HG03280 (cell line): ENCODE results near the gene TNFRSF1A.

ENCODE experiments used
- ATAC-seq: cut with Tn5 transposase; IDR thresholded peaks from one replicate; pipeline ENCODE4 v1.9.1; 2021; ENCODE audit warnings: mild to moderate bottlenecking, moderate library complexity; ENCODE audit not compliant: unreplicated experiment

Gene TNFRSF1A

GRCh38 chr12:6341417-6342139 lies at the start of gene TNFRSF1A:
Gene TNFRSF1A (minus strand): TSS chr12:6342076. CDS start chr12:6341814, 262 bp downstream.
- ATAC-seq = no peak

DNA sequence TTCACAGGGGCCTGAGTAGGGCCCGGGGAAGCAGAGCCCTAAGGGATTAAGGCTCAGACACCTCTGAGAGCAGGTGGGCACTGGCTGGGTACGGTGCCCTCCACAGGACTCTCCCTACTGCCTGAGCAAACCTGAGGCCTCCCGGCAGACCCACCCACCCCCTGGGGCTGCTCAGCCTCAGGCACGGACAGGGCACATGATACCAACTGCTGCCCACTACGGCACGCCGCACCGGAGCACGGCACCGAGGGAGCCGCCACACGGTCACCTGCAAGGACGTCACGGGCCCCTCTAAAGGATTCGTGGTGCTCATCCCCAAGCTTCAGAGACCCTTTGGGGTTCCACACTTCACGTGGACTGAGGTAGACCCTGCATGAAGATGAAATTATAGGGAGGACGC lies 49.1 kb upstream of the TNFRSF1A start:
- ATAC-seq = no peak

DNA sequence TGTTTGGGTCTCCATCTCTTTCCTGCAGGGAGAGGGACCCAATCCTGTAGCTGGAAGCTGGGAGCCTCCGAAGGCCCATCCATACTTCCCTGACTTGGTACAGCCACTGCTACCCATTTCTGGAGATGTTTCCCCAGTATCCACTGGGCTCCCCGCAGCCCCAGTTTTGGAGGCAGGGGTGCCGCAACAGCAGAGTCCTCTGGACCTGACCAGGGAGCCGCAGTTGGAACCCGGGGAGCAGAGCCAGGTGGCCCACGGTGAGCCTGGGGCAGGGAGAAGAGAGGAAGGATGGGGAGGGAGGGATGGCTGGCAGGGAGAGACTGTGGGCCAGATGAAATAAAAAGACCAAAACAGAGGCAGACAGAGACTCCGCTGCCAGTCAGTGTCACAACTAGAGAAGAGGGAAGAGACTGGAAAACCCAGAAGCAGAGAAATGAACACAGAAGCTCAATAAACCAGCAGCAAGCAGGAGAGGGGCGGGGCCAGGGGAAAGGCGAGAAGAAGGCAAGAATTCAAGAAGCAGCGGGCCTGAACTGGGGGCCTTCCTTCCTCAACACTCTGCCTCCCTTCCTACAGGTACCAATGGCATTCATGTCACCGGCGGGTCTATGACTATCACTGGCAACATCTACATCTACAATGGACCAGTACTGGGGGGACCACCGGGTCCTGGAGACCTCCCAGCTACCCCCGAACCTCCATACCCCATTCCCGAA lies 48.4 kb upstream of the TNFRSF1A start:
- no peak for ATAC-seq

- no peak for ATAC-seq
Measured at GRCh38 chr12:6387541-6387940, 45.7 kb upstream of the TNFRSF1A start.

DNA sequence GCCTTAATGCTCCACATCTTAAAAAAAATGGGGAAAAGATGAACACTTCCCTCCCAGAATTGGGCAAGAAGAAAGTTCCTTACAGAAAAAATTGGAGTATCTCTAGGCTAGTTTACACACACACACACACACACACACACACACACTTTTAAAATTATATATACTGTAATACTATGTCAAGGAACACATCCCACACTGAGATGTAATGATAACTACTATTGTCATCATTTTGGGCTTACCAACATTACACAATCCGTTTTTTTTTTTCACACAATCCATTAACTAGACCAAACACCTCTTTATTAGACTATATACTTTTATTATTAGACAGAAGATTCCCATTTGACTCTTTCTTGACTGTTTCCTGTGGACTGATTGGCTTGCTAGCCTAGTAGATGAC lies 44.6 kb upstream of the TNFRSF1A start:
- ATAC-seq = no peak

DNA sequence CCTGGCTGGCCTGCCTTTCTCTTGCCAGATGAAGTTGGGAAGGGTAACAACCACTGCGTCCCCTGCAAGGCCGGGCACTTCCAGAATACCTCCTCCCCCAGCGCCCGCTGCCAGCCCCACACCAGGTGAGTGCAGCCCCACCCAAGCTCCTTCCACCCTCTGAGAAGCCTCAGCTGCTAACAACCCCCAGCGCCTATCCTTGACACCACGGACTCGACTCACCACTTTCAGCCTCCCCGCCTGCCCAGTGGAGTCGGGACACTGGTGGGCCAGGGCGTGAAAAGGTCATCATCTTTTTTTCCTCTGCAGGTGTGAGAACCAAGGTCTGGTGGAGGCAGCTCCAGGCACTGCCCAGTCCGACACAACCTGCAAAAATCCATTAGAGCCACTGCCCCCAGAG lies 44.2 kb upstream of the TNFRSF1A start:
- ATAC-seq = no peak

- ATAC-seq = no peak
Measured at GRCh38 chr12:6384499-6385436, 42.9 kb upstream of the TNFRSF1A start.

- ATAC-seq = no peak
Measured at GRCh38 chr12:6383572-6384498, 42.0 kb upstream of the TNFRSF1A start, which contains the start of gene LTBR. Gene LTBR (plus strand): TSS chr12:6384162. CDS start chr12:6384359, 197 bp downstream.

DNA sequence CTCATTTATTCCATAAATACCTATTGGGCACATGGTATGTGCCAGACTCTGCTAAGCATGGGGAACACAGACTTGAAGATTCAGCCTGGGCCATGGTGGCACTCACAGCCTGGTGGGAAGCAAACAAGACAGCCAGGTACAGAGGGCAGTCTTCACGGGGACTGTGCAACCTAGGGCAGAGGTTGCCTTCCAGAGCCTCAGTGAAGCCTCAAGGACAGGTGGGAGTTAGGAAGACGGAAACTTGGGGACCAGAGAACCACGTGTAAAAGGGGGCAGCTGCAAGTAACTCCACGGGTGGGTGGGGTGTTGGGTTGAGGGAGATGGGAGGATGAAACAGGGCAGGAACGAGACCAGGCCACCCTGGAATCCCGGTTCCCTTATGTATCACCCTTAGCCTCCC lies 41.1 kb upstream of the TNFRSF1A start:
- ATAC-seq = no peak

DNA sequence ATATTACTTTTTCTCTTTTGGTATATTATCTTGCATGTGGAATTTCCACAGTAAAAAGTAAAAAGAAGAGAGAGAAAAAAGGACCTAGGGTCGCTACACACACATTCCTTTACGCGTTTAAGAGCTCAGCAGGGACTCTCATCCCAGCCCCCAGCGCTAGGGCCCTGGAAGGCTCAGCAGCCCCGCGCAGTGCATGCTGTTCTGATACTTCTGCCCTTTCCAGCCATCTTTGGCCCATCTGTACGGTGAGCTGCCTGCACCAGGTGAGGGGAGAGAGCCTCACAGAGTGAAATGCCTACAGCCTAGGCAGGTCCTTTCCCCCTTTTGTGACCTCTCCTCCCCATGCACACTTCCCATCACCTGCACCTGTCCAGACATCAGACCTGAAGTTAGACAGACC lies 40.5 kb upstream of the TNFRSF1A start:
- ATAC-seq = no peak

GRCh38 chr12:6380141-6381121 lies 38.6 kb upstream of the TNFRSF1A start:
- no peak for ATAC-seq

- no peak for ATAC-seq
Measured at GRCh38 chr12:6378709-6379472, 37.0 kb upstream of the TNFRSF1A start.

DNA sequence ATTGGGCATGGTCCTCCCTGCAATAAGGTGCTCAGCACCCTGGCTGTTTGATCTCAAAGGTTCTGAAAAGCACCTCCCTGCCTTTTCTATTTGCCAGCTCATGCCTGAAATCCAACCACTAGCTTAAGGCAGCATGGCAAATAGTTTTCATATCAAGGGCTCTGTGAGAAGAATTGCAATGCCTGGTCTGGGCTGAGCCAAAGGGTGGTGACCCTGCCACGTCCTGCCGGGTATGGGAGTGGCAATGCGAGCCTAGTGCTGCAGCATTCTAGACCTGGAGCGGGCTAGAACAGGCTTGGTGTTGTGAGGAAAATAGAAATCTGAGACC lies 35.8 kb upstream of the TNFRSF1A start:
- ATAC-seq = no peak

DNA sequence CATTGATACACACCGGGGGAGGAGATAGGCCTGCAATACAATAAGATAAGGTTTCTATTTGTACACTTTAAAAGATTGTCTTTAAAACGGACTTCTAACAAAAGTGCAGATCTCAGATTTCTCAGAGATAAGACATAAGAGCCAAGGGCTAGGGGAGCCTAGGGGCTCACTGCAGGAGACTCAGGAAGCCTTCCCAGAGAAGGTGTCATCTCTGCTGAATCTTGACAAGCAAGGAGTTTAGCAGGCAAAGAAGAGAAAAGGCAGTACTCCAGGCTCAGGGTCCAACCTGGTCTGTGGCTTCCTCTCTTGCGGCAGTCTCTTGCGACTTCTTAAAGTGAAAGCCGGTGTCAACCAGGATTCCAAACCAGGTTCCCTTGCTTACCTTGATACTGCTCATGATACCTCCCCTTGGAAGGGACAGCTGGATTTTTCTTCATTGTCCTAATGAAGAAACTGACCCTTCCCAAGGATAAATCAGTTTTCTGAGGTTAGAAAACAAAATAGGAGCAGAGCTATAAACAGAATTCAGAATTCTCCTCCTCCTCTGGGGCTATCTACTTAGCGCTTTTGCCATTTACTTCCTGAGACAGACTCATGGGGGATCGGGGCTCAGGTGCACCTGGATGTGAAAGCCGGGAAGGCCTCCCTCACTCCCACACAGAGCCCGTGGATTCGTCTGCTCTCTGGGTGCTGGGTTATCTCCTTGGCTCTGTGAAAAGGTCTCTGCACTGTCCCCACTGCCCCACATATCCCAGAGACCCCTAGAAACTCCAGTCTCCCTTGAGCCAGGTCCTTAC lies 35.2 kb upstream of the TNFRSF1A start:
- ATAC-seq = no peak

DNA sequence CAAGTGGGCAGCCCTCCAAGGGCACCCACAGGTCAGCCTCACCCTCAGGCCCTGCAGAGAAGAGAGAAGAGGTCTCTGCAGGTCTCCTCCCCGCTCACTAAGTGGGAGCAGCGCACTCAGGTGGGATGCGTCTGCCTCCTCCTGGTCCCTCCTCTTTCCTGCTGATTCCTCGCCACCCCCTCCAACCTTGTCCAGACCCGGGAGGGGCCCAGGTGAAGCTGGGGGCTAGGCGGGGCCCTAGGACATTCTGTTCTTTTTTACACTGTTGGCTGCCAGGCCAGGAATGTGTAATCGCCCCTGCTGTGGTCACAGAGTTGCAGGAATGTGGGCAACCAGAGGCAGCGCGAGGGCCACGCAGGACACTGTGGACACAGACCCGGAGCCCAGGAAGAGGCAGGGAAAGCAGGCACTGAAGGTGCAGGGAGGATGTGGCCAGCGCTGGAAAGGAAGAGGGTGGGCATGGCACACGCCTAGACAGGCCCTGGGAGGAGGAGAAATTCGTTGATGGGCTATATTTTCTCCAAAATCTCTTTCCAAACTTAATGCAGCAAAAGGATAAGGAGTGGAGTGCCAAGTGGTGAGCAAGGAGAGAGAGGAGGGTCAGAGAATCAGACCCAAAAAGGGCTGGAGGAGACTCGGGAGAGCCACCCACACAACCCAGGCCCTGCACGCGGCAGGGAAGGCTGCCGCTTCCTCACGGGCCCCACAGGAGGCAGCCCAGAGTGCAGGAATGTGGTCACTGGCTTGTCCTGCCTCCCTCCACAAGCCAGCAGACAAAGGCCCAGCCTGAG lies 34.4 kb upstream of the TNFRSF1A start:
- no peak for ATAC-seq

DNA sequence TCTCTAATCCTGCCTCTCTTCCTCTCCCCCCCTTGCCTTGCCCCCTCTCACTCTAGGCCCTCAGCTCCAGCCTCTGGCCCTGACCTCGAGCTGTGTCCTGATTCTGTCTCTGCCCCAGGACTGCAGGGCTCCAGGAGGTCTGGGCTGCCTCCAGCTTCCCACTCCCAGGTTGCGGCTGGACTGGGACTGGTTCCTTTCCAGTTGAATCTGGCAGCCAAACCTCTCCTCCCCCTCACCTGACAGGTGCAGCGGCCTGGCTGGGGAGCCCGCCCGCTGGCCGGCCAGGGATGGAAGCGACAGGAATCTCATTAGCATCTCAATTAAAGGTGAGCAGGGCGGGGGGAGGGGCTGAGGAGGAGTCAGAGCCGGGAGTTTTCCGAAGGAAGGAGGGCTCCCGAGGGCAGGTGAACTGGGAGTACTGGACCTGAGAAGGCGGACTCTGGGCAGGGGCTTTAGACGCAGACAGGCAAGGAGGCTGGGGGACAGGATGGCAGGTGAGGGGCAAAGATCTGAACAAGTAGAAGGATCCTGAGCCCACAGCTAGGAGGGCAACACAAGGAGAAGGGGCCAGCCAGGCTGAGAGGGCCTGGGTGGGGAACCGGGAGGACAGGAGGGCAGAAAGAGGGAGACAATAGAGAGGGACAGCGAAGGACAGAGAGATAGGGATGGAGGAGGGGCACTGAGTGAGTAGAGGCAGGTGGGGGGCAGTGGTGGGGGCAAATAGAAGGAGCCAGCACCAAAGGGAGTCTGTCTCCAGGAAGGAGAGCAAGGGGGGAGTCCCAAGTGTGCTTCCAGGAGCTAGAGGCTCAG lies 33.6 kb upstream of the TNFRSF1A start, which contains the start of gene SCNN1A:
Gene SCNN1A (minus strand): TSS at position 295 of the 810 bp plus-strand sequence. CDS start 780 bp downstream, outside the sequence.
- ATAC-seq = no peak
